ENCODE data around the gene SETDB2.

SETDB2 gene

GRCh38 chr13:49411353-49411752 lies 32.7 kb upstream of the SETDB2 start:
- no peak overlapping the region for H3K27ac ChIP-seq
- DNase-seq (ENCODE audit: low spot score) = no peak
- TF ChIP-seq, protein P1, sequence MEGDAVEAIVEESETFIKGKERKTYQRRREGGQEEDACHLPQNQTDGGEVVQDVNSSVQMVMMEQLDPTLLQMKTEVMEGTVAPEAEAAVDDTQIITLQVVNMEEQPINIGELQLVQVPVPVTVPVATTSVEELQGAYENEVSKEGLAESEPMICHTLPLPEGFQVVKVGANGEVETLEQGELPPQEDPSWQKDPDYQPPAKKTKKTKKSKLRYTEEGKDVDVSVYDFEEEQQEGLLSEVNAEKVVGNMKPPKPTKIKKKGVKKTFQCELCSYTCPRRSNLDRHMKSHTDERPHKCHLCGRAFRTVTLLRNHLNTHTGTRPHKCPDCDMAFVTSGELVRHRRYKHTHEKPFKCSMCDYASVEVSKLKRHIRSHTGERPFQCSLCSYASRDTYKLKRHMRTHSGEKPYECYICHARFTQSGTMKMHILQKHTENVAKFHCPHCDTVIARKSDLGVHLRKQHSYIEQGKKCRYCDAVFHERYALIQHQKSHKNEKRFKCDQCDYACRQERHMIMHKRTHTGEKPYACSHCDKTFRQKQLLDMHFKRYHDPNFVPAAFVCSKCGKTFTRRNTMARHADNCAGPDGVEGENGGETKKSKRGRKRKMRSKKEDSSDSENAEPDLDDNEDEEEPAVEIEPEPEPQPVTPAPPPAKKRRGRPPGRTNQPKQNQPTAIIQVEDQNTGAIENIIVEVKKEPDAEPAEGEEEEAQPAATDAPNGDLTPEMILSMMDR (IDR thresholded peaks at IDR 0.05) = no peak
- no peak overlapping the region for H3K4me3 ChIP-seq

DNA sequence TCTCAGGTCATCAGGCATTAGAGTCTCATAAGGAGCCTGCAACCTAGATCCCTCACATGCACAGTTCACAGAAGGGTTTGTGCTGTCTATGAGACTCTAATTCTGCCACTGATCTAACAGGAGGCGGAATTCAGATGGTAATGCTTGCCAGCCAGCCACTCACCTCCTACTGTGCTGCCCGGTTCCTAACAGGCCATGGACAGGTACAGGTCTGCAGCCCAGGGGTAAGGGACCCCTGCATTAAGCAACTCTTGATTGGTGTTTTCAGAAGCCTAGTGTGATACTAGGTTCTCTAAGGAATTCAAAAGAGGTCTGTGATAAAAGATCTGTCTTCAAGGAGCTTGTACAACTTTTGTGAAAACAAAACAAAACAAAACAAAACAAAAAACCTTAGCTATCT lies 31.3 kb upstream of the SETDB2 start:
- no peak overlapping the region for H3K27ac ChIP-seq
- TF ChIP-seq, protein P1 (IDR thresholded peaks at IDR 0.05) = no peak
- no peak for DNase-seq (ENCODE audit: low spot score)
- no peak overlapping the region for H3K4me3 ChIP-seq

DNA sequence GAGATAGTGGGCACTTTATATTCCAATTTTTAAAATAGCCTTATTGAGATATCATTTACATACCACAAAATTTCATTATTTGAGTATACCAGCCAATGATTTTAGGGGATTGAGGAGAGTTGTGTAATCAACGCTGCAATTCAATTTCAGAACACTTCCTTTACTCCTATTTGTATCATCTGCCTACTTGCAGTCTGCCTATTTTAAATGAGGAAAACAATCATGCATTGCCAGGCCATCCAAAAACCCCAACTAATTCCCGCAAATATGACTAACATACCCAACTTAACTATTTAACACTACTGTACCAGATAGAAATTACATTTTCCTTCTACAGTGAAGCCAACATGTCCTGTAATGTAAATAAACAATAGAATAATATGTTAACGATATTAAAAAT lies 26.9 kb upstream of the SETDB2 start:
- H3K27ac ChIP-seq = no peak overlapping the region
- TF ChIP-seq, protein P1 (IDR thresholded peaks at IDR 0.05) = no peak
- DNase-seq (ENCODE audit: low spot score) = no peak

GRCh38 chr13:49418206-49418605 lies 25.9 kb upstream of the SETDB2 start:
- TF ChIP-seq, protein P1 (IDR thresholded peaks at IDR 0.05) = no peak
- DNase-seq (ENCODE audit: low spot score) = no peak
- no peak overlapping the region for H3K4me3 ChIP-seq
- H3K27ac ChIP-seq = no peak overlapping the region

More for the DNA sequence above, 26.9 kb upstream of the SETDB2 start:
- no peak overlapping the region for H3K4me3 ChIP-seq

DNA sequence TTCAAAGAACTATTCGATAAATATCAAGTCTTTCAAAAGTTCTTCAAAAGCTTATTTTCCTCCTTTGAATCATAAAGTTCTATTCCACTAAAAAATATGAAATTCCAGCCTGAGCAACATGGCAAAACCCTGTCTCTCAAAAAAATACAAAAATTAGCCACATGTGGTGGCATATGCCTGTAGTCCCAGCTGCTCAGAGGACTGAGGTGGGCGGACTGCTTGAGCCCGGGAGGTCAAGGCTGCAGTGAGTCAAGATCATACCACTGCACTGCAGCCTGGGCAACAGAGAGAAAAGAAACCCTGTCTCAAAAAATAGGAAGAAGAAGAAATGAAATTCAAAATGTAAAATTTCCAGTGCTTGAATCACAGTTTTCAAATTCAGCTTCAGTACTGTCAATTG lies 24.8 kb upstream of the SETDB2 start:
- Histone ChIP-seq H3K27ac (no peak overlapping the region), H3K4me3 (no peak overlapping the region)
- TF ChIP-seq, protein P1 (IDR thresholded peaks at IDR 0.05) = no peak
- DNase-seq (ENCODE audit: low spot score) = no peak

GRCh38 chr13:49421391-49421790 lies 22.7 kb upstream of the SETDB2 start:
- no peak for DNase-seq (ENCODE audit: low spot score)
- TF ChIP-seq, protein P1 (IDR thresholded peaks at IDR 0.05) = no peak
- H3K27ac ChIP-seq = no peak overlapping the region
- no peak overlapping the region for H3K4me3 ChIP-seq

GRCh38 chr13:49424011-49424560 lies 20.0 kb upstream of the SETDB2 start:
- Histone ChIP-seq H3K27ac (no peak overlapping the region), H3K4me3 (no peak overlapping the region)
- no peak for DNase-seq (ENCODE audit: low spot score)
- TF ChIP-seq, protein P1 (IDR thresholded peaks at IDR 0.05) = no peak
